Measurements from ENCODE around the gene RPL27.
"Not testable (repeated sequence)": the region's sequence is repeated elsewhere in the genome, so short reads cannot be mapped to it uniquely, and the experiment has no call there.

RPL27 gene

DNA sequence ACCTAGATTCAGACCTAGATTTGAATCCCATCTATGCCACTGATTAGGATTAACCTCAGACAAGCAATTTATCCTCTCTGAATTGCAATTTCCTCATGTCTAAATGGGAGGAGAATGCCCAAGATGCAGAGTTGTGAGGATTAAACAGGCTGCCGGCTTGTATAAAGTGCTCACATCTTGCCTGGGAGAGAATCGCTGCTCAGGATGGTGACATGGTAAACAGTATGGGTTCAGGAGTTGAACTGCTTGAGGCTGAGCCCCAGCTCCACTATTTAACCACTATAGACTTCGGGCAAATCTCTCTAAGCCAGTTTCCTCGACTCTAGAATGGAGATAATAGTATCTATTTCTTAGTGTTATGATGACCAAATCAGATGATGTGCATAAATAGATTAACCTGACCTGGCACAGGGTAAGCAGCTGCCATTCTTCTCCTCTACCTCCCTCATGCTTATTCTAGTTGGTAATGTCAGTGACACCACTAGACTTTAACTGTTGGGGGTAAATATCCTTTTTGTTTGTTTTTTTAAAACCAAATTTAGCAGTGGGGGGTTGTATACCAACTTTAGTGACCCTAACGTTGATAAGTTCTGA lies 732 bp upstream of the RPL27 start:
- DNase-seq: no peak

DNA sequence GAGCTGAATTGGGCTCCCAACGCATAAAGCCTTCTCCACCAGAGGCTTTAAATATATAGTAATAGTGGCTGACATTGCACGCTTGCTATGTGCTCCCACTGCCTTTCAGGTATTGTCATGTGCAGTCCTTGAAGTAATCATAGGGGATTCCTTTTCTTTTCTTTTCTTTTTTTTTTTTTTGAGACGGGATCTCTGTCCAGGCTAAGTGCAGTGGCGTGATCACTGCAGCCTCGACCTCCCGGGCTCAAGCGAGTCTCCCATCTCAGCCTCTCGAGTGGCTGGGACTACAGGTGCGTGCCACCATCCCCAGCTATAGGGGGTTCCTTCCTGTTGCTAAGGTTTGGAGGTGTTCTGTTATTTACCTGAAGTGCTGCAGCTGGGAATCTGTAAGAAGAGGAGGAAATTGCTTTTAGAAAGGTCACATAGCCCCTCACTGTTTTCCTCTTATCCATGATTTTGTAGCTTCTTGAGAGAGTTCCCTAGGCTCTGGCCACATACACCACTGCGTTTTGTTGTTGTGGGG lies 845 bp downstream of the RPL27 start:
- DNase-seq: no peak

DNA sequence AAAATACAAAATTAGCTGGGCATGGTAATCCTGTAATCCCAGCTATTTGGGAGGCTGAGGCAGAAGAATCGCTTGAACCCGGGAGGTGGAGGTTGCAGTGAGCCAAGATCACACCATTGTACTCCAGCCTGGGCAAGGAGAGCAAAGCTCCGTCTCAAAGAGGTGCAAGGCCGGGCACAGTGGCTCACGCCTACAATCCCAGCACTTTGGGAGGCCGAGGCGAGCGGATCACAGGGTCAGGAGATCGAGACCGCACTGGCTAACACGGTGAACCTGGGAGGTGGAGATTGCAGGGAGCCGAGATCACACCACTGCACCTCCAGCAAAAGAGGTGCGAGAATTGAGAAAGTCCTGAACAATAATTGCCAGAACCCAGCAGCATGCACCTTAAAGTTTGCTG lies 2.7 kb downstream of the RPL27 start:
- not testable (repeated sequence) for DNase-seq

DNA sequence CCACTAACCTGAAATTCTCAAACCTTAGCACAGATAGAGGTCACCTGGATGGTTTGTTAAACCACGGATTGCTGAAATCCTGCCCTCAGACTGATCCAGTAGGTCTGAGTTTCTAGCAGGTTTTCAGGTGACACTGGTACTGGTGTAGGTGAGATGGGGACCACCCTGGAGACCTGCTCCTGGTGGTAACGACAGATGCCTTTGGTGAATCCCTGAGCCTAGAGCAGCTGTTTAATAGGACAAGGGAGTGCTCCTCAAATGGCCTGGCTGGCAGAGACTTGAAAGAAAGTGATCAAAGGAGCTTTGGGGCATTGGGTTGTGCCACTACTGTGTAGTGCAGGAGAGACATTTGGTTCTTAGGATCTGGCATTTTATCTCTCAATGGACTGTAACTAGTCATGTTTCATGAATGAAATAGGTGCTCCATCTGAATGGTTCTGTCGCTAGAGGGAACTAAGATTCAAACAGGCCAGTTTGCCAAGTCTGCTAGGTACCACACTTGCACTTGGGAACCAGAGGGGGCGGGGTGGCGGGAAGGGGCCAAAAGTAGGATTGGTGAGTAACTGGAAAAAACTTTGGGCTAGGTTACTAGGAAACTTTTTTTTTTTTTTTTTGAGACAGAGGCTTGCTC lies 5.4 kb downstream of the RPL27 start:
- no peak for DNase-seq

DNA sequence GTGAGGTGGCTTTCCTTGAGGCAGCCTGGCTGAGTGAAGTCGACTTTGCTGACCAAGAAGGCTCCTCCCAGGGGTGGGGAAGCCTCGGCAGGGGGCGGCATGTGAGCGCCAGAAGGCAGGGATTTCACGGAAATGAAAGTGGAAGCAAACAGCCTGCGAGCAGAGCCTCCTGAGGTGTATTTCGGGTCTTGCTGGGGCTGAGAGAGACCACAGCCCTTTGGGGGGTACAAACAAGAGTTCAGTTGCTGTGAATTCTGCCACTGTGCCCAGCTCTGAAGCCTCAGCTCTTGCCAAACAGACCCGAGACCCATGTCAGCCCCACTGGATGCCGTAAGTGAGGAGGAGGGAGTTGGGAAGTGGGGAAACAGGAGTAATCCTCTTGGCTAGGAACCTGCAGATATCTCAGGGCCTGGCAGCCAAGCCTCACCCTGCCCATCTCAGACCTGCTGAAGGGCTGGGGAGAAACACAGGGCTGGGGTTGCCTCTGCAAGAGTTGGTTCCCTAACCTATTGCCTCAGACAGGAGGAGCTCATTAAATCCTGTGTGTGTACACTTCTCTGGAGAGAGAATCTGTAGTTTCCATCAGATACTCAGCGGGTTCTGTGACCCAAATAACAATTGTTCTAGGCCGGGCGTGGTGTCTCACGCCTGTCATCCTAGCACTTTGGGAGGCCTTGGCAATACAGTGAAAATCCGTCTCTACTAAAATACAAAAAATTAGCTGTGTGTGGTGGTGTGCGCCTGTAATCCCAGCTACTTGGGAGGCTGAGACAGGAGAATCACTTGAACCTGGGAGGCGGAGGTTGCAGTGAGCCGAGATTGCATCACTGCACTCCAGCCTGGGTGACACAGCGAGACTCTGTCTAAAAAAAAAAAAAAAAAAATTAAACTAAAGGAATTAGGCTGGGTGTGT lies 8.7 kb downstream of the RPL27 start, which contains the start of gene IFI35:
TSS of gene IFI35 (plus strand) at position 146 of the 913 bp plus-strand sequence. CDS start at position 310, 164 bp downstream.
- peak; percentile 89 for DNase-seq

DNA sequence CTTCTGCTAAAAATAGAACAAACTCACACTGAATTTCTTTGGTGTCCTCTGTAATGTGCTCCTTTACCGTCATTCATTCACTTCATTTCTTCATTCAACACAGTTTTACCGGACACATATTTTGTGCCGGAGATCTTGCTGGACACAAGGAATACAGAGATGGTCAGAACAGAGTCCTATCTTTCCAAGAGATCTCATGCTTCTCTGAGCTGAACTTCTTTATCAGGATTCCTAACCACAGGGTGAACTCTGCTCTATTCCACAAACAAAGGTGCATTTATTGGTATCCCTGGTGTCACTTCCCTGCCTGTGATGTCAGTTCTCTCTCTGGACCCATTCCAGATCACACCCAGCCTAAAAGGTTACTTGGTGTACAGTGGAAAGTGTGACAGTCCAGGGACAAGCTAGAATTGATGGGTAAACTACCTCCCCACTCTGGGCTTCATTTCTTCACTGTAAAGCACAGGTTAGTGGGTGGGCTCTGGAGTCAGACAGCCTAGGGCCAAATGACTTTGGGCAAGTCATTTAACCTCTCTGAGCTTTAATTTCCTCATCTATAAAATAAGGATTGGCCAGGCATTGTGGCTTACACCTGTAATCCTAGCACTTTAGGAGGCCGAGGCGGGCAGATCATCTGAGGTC lies 12.6 kb downstream of the RPL27 start:
- DNase-seq: no peak

DNA sequence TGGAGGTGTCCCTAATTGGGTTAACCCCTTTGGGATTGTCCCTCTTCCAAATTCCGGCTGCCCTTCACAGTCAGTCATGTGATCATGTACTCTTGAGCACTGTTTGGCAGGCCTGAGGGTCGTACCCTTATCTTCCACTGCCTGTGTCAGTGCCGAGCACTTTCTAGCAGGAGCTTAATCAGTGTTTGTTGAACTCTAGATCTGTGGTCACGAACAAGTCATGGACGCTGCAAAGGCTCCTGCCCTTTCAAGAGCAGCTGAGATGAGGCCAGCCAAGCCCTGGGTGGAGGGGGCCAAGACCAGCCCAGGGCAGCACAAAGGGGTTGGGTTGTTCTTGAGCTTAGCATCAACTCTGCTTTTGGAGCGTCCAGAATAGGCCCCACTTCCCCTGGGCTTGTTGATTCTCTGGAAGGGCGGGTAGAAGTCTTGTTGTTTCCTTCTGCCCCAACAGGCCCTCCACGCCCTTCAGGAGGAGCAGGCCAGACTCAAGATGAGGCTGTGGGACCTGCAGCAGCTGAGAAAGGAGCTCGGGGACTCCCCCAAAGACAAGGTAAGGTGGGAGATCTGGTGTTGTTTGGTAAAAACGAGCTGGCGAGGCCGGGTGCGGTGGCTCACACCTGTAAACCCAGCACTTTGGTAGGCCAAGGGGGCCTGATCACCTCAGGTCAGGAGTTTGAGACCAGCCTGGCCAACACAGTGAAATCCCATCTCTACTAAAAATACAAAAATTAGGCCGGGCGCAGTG lies 13.7 kb downstream of the RPL27 start:
- DNase-seq: no peak

DNA sequence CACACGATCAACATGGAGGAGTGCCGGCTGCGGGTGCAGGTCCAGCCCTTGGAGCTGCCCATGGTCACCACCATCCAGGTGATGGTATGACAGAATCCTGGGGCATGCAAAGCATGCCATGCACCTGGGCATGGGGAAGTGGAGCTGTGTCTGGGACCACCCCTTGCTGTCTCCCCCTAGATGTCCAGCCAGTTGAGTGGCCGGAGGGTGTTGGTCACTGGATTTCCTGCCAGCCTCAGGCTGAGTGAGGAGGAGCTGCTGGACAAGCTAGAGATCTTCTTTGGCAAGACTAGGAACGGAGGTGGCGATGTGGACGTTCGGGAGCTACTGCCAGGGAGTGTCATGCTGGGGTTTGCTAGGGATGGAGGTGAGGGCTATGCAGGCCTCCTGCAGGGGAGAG lies 15.1 kb downstream of the RPL27 start:
- no peak for DNase-seq

DNA sequence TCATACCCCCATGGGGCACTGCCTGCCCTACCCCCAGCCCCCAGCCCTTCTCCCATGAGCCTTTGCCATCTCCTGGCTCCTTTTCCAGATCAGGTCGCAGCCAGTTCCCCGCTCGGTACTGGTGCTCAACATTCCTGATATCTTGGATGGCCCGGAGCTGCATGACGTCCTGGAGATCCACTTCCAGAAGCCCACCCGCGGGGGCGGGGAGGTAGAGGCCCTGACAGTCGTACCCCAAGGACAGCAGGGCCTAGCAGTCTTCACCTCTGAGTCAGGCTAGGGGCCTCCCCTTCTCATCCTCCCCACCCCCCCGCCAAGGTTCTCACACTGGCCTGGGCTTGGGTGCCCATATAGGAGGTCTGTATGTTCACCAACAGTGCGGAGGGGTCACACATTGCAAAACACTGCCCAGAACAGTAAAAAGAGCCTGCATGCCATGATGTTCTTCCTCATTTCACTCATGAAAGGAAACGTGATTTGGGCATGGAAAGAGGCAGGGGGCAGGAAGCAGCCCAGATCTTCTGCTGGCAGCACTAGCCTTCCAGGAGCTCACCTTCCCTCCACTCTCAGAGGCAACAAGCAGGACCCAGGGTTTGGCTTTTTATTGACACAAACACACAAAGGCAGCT lies 15.9 kb downstream of the RPL27 start:
- no peak for DNase-seq

DNA sequence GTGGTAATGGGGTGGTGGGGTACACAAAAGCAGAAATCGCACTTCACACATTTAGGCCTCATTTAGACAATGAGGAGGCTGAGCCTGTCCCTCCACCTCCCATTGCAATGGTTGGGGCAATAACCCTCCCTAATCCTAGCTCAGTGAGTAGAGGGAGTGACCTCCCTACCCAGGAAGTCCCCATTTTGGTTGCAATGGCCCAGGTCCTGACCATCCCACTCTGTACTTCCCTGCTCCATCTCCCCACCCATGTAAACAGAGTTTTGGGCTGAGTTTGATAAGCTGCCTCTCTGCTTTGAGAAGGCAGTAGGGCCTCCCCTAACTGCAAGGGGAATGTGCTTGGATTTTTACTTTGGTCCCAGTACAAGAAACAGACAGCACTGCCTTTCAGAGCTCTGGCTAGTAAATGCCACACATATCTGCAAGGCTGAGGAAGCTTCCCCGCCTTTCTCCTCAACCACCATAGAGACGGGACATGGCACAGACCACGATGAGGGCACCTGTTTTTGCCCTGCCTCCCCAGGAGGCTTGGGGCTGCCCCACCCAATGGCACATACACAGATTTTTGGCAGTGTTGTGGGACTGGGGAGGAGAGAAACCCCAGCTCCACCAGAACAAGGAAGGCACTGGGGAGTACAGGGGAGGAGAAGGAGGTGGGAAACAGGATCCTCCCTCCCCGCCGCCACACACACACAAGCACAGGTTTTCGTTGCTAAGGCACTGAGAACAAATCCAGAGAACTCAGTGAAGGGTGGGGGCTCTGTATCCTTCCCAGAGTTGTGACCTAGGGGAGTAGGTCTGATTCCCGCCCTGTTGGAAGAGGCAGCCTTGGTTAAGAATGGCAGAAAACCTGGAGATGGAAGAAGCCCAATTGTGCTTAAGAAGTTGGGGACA lies 16.7 kb downstream of the RPL27 start:
- DNase-seq: no peak

DNA sequence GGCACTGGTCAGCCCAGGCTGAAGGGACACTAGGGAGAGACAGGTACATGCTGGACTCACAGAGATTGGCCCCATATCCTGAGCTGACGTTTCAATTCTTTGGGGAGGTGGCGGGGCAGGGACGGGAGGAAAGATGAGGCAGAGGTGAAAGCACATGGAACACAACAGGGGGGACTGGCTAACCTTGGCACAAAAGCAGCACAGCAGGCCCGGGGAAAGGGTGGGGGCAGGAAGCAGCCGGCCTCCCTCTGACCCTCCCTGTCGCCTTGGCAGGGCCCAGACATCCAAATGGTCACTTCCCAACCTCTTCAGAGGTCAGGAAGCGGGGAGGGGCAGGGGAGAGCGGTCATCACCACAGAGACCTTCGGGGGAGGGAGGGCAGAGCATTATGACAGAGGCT lies 17.4 kb downstream of the RPL27 start:
- no peak for DNase-seq

DNA sequence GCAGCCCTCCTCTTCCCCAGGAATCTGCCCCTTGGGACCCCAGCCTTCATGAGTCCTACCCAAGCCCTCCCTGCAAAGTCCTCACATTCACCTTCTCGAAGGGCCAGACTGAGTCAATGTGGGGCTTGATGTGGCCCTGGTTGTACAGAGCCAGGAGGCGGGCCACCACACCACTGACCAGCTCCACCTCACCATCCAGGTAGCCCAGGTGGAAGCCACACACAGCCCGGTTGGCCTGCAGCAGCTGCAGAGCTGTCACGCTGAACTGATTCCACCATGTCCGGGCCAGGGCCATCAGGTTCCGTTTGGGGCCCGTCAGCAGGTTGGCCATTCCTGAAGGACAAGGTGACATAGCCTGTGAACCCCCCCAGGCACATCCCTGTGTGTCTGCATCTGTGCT lies 18.0 kb downstream of the RPL27 start:
- no peak for DNase-seq

DNA sequence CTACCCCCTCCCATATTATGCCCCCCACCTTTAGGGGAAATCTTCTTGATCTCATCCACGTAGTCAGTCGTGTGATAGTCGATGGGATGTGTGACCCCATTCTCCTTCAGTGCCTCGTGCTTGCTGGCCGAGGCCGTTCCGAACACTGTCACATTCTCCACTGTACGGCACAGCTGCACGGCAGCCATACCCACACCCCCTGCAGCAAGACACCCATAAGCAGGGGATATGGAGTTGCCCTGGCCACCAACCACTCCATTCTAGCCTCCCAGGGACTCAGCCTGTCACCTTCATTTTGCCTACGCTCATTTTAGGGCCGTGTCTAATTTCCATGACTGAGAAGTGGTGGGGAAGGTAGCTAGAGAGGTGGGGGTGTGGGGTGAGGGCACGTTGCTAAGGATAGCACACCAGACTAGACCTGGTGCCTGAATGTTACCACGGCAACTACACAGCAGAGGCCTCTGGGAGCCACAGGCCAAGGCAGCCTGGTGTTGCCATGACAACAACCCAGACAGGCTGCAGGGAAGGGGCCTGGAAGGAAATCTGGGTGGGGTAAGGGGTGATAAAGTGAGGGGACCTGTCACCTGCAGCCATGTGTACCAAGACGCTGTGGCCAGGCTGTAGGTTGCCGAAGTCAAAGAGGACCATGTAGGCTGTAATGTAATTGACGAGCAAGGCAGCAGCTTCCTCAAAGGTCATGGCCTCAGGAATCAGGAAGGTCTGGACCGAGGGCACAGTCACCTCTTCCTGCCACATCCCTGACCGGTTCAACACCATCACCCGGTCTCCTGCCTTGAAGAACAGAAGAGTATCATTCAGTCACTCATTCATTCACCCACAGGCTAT lies 20.0 kb downstream of the RPL27 start:
- DNase-seq: no peak

DNA sequence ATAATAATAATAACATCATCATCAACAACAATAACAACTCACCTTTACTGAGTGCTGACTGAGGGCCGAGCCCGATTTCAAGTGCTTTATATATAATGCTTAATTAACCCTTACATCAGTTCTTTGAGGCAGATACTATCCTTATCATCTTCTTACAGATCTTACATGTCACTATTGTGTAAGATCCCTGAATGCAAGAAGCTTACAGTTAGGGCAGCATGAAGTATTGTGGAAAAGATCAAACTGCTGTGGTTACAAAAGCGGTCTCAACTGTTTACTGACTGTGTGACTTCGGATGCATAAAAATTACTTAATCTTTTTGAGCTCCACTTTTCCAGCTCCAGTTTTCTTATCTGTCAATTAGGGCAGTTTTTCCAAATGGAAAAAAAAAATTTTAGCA lies 20.7 kb downstream of the RPL27 start:
- no peak for DNase-seq

DNA sequence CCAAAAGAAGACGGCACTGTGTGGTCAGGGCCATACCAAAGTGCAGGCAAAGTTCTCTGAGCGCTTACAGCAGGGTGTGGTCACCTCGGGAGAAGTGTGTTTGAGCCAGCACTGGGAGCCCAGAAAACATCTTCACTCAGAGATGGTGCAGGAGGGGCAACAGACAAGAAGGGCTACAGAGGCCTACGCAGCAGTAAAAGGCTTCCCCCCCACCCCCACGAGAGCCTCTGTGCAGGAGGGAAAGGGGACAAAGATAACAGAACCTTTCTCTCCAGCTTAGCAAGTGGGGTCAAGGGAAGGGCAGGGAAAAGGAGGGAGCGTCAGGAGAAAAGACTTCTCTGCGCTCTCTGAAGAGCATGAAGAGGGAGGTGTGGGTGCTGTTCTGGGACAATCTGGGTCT lies 21.2 kb downstream of the RPL27 start:
- DNase-seq: no peak

DNA sequence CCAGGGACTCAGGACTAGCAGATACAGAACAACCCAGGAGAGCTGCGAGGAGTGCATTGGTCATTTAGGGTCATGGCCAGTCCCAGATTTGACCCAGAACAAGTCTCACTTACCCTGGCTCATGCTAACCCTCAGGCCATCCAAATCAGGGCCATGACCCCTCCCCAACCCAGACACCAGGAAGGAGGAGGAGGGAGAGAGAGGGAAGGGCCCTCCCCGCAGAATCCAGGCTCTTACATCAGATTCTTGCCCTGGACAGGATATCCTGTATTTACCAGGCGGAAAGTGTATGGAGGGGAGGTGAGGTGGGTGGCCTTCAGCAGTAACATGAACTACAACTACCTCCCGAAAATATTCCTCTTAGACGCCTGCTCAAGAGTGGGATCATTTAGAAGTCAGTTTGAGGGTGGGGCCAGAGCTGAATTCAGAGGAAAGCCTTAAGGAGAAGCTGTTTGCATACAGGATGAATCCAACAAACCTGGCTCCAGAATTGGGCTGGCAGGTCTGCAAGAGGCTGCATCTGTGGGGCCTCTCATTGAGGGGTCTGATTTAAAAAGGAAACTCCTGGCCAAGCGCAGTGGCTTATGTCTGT lies 21.9 kb downstream of the RPL27 start:
- DNase-seq: no peak

DNA sequence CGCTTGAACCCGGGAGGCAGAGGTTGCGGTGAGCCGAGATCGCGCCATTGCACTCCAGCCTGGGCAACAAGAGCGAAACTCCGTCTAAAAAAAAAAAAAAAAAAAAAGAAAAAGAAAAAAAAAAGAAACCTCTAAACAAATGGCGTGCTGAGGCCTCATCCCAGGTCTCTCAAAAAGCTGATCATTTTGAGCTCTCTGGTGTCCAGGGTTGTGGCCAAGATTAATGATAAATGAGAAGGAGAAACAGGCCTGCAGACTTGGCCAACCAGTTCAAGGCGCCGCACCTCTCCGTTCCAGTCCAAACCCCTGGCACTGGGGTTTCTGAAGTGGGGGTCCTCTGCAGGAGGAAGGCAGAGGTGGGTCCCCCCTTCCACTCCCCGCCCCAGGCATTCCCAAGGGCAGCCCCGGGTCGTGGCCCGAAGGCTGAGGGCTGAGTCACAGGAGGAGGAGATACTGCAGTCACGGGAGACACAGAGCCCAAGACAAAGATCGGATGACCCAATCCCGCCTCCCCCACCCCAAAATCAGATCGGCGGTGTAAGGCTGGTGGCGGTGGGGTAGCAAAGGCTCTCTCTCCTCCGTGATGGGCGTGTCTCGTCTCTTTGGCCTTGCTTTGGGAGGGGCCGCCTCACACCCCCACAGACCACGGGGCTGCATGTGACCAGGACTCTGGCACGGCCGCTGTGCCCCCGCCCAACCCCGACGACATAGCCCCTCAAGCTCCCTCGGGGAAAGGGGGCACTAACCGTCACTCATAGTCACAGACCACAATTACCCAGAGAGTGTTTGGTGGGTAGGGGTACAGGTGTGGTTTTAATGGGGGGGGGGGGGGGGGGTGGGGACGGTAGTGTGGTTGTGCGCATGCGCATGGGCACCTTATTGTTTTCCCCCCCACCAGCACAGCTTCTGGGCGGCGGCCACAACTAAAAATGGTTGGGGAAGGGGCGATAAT lies 22.8 kb downstream of the RPL27 start:
- DNase-seq: no peak

Measured in activated CD8-positive, alpha-beta memory T cell treated with anti-CD3 and anti-CD28 coated beads, Interleukin-2, amount 50 U/mL, for 48 hours (primary cell).